B cell (primary cell): Measurements from ENCODE around the gene SLIT3. TPM values are rescaled to one million over a fixed set of nuclear protein-coding genes. Genes with fewer than 3 reads are reported as not detected.

Experiments
- ATAC-seq: fragments of 200-7000 bp; cut with Tn5 transposase; one replicate; pipeline ENCODE4 v1.10.0; 2021; ENCODE audit warnings: low read depth, mild to moderate bottlenecking, moderate number of reproducible peaks, moderate library complexity
- CTCF ChIA-PET: fragments of 350-600 bp; sonication (Branson Sonifier 250); formaldehyde crosslinking; loops from one replicate; lab custom pipeline; 2021; ENCODE audit warnings: antibody characterized with exemption, inconsistent platforms; lab: Charles Lee
- POLR2A ChIA-PET: fragments of 350-600 bp; sonication (Branson Sonifier 250); formaldehyde crosslinking; loops from one replicate; lab custom pipeline; 2021; ENCODE audit warnings: antibody characterized with exemption; lab: Charles Lee
- DNase-seq: peaks from one replicate; pipeline ENCODE4 v3.0.0; 2013
- H2AFZ ChIP-seq: 2 replicates; pipeline ENCODE4 v1.6.1; 2012; ENCODE audit warnings: mild to moderate bottlenecking, low read depth, low read length; ENCODE audit not compliant: insufficient read depth, poor library complexity, severe bottlenecking
- H3K27ac ChIP-seq, 2 donors: 1 replicate in 1 of 2; 2 replicates in 1 of 2; pipeline ENCODE4 v1.5.1; 2012 to 2013; ENCODE audit warnings: low read length in 2 of 2, mild to moderate bottlenecking in 2 of 2, moderate library complexity in 1 of 2
- H3K27me3 ChIP-seq, 4 experiments: fragments of 200-600 bp in 1 of 4; sonication (generic) in 1 of 4; replicated peaks in 1 of 4; 1 replicate in 2 of 4; 2 replicates in 2 of 4; pipeline versions ENCODE4 v1.6.1 to v1.7.0; 2013 to 2016; ENCODE audit warnings: low read length in 3 of 4, mild to moderate bottlenecking in 2 of 4, mixed read lengths in 1 of 4, moderate library complexity in 1 of 4; ENCODE audit not compliant: insufficient read depth in 4 of 4, control insufficient read depth in 3 of 4; ENCODE audit errors: control extremely low read depth in 1 of 4
- H3K36me3 ChIP-seq, 2 experiments: replicated peaks in 1 of 2; 1 replicate in 1 of 2; 2 replicates in 1 of 2; pipeline versions ENCODE4 v1.6.1 to v1.7.1; 2013; ENCODE audit warnings: low read length in 1 of 2; ENCODE audit not compliant: insufficient read depth in 2 of 2, control insufficient read depth in 1 of 2; ENCODE audit errors: control extremely low read depth in 1 of 2, extremely low read depth in 1 of 2
- H3K4me1 ChIP-seq, 2 donors: fragments of 200-600 bp in 1 of 2; sonication (generic) in 1 of 2; 1 replicate in 1 of 2; 2 replicates in 1 of 2; pipeline versions ENCODE4 v1.5.1 to v1.6.1; 2013 to 2017; ENCODE audit warnings: low read length in 2 of 2; ENCODE audit not compliant: control insufficient read depth in 2 of 2, insufficient read depth in 2 of 2
- H3K4me2 ChIP-seq: replicated peaks from 2 replicates; pipeline ENCODE3; 2012; ENCODE audit warnings: mild to moderate bottlenecking, low read depth, low read length; ENCODE audit not compliant: poor library complexity, severe bottlenecking
- H3K4me3 ChIP-seq, 5 experiments: fragments of 200-600 bp in 1 of 5; sonication (generic) in 1 of 5; 1 replicate in 3 of 5; 2 replicates in 2 of 5; pipeline versions ENCODE4 v1.5.1 to v1.7.0; 2011 to 2016; ENCODE audit warnings: low read length in 4 of 5, mild to moderate bottlenecking in 4 of 5, low read depth in 2 of 5, control low read depth in 1 of 5, moderate library complexity in 1 of 5; ENCODE audit not compliant: insufficient read depth in 1 of 5; ENCODE audit errors: control extremely low read depth in 1 of 5, extremely low read depth in 1 of 5
- H3K79me2 ChIP-seq: fragments of 200-600 bp; sonication (generic); one replicate; pipeline ENCODE4 v1.6.0; 2016; ENCODE audit warnings: low read length; ENCODE audit not compliant: control insufficient read depth, insufficient read depth
- H3K9ac ChIP-seq: fragments of 200-600 bp; sonication (generic); 2 replicates; pipeline ENCODE4 v1.6.1; 2017; ENCODE audit warnings: mild to moderate bottlenecking, low read length, moderate library complexity
- H3K9me3 ChIP-seq, 3 donors: one replicate each; pipeline versions ENCODE4 v1.6.1 to v1.7.1; 2013; ENCODE audit warnings: low read length in 2 of 3; ENCODE audit not compliant: control insufficient read depth in 2 of 3, insufficient read depth in 1 of 3; ENCODE audit errors: control extremely low read depth in 1 of 3
- H4K20me1 ChIP-seq: 2 replicates; pipeline ENCODE4 v1.6.0; 2012; ENCODE audit warnings: mild to moderate bottlenecking, low read length; ENCODE audit not compliant: insufficient read depth, control insufficient read depth, poor library complexity, severe bottlenecking
- H3K27ac Mint-ChIP-seq: one replicate; pipeline ENCODE4 v1.8.0; 2021; ENCODE audit warnings: mixed read lengths
- H3K27me3 Mint-ChIP-seq: one replicate; pipeline ENCODE4 v1.8.0; 2021; ENCODE audit warnings: mixed read lengths
- H3K4me1 Mint-ChIP-seq: one replicate; pipeline ENCODE4 v1.8.0; 2021; ENCODE audit warnings: mixed read lengths
- H3K4me3 Mint-ChIP-seq: one replicate; pipeline ENCODE4 v1.8.0; 2021; ENCODE audit warnings: mixed read lengths
- H3K9me3 Mint-ChIP-seq: one replicate; pipeline ENCODE4 v1.8.0; 2022; ENCODE audit warnings: mixed read lengths; ENCODE audit not compliant: insufficient read depth
- EZH2 ChIP-seq: IDR thresholded peaks from 2 replicates; pipeline ENCODE4 v1.6.1; 2012; ENCODE audit warnings: borderline replicate concordance, low read depth, mild to moderate bottlenecking, moderate library complexity, low read length; ENCODE audit not compliant: insufficient read depth, poor library complexity, severe bottlenecking
- WGBS: methylation state at CpG from one replicate; pipeline ENCODE4 v1.1.5; 2013; ENCODE audit warnings: missing lambda C conversion rate; ENCODE audit not compliant: insufficient coverage; 5-methylcytosine and 5-hydroxymethylcytosine counted together
- intact Hi-C: fragments of 100-400 bp; cut with micrococcal nuclease; formaldehyde crosslinking; loops from one replicate; pipeline ENCODE4 v1.10.0; 2022
- polyA plus RNA-seq: library from polyadenylated mRNA; depleted of rRNA; stranded (reverse); fragments of >200 nt; gene quantifications from 2 replicates; pipeline ENCODE4 v1.2.3, GENCODE V29; 2012
- total RNA-seq, 2 donors: library from RNA; stranded (reverse); fragments of 120-200 nt in 1 of 2; gene quantifications; 1 replicate in 1 of 2; 2 replicates in 1 of 2; pipeline versions ENCODE4 v1.2.3 to v1.2.4, GENCODE V29; 2013 to 2022
- TF ChIP-seq, protein P1 (sequence below): fragments of 200-600 bp; IDR thresholded peaks from one replicate; pipeline ENCODE4 v1.8.0; 2022; ENCODE audit warnings: antibody characterized with exemption, mild to moderate bottlenecking

Gene SLIT3
- total and polyA plus RNA-seq, 2 donors (not counting 1 experiment from before 2014, with no cell fraction given) = not detected

DNA sequence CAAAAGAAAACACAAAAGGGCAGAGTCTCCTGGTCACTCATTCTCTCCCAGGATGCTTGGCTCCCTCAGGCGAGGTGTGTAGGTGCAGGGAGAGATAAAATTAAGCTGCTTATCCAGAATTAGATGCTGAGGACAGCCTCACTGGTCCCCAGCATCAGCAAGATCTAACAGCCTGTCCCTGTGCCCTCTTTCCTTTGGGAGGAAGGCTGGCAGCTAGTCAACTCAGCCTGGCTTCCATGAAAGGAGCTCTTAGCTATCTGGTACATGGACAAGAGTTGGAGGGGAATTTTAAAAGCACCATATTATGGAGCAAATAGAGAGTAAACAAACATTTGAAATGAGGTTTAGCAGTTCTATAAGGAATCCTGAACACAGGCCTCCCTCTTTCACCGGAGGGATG lies 523.3 kb downstream of the SLIT3 start:
- ATAC-seq (no peak), DNase-seq (no peak)
- TF ChIP-seq EZH2 = no peak
- TF ChIP-seq, protein P1, sequence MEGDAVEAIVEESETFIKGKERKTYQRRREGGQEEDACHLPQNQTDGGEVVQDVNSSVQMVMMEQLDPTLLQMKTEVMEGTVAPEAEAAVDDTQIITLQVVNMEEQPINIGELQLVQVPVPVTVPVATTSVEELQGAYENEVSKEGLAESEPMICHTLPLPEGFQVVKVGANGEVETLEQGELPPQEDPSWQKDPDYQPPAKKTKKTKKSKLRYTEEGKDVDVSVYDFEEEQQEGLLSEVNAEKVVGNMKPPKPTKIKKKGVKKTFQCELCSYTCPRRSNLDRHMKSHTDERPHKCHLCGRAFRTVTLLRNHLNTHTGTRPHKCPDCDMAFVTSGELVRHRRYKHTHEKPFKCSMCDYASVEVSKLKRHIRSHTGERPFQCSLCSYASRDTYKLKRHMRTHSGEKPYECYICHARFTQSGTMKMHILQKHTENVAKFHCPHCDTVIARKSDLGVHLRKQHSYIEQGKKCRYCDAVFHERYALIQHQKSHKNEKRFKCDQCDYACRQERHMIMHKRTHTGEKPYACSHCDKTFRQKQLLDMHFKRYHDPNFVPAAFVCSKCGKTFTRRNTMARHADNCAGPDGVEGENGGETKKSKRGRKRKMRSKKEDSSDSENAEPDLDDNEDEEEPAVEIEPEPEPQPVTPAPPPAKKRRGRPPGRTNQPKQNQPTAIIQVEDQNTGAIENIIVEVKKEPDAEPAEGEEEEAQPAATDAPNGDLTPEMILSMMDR = no peak
- intact Hi-C loops = no loop called here
- peaks cover 0 to 3% (median 0%) of the 10 kb centered on the region in 4 experiments for H3K27me3 ChIP-seq
- H3K27me3 Mint-ChIP-seq = peaks cover 3% of the 10 kb centered on the region
- no peak overlapping the region for H3K4me2 ChIP-seq
- H4K20me1 ChIP-seq = no peaks in the 10 kb centered on the region
- H2AFZ ChIP-seq = no peak overlapping the region
- H3K9me3 Mint-ChIP-seq = no peaks in the 10 kb centered on the region
- H3K4me1 ChIP-seq = no peaks in the 10 kb centered on the region
- no peaks in the 10 kb centered on the region for H3K36me3 ChIP-seq
- no peak overlapping the region for H3K27ac Mint-ChIP-seq
- CTCF ChIA-PET = no interaction called here
- POLR2A ChIA-PET = no interaction called here
- no peaks in the 10 kb centered on the region for H3K4me1 Mint-ChIP-seq
- no peaks in the 10 kb centered on the region for H3K79me2 ChIP-seq
- peaks cover 0 to 6% (median 0%) of the 10 kb centered on the region in 3 donors for H3K9me3 ChIP-seq
- no peak overlapping the region for H3K27ac ChIP-seq
- H3K9ac ChIP-seq = no peak overlapping the region
- H3K4me3 Mint-ChIP-seq = no peak overlapping the region
- no peak overlapping the region for H3K4me3 ChIP-seq
- WGBS = no CpG with 5 or more reads among the region's 2 CpGs

DNA sequence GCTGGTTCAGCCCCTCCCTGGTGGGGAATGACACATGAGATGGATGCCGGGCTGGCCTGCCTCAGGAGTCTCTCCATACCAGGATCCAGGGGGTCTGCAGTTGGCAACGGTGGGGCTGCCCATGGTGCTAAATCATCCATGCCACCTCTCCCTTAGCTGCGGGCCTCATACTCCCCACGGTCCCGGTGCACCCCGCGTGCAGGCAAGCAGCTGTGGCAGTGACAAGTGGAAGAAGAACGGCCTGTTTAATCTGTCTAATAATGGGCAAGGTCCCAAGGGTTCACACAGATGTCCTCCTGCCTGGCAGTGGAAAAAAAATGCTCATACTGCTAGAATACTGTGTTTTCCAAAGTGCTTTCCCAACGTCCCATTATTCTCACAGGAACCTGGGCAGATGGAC lies 524.9 kb downstream of the SLIT3 start:
- DNase-seq (no peak), ATAC-seq (no peak)
- Mint-ChIP-seq H3K27me3 (peaks cover 3% of the 10 kb centered on the region), H3K27ac (no peak overlapping the region), H3K4me3 (no peak overlapping the region), H3K4me1 (no peaks in the 10 kb centered on the region), H3K9me3 (no peaks in the 10 kb centered on the region)
- TF ChIP-seq EZH2 = no peak
- TF ChIP-seq, protein P1 = no peak
- Histone ChIP-seq H3K4me2 (no peak overlapping the region), H3K4me3 (no peak overlapping the region), H3K79me2 (no peaks in the 10 kb centered on the region), H3K4me1 (no peaks in the 10 kb centered on the region), H4K20me1 (no peaks in the 10 kb centered on the region), H2AFZ (no peak overlapping the region), H3K27ac (no peak overlapping the region), H3K9ac (no peak overlapping the region), H3K27me3 (peaks cover 0 to 3% (median 0%) of the 10 kb centered on the region in 4 experiments), H3K9me3 (peaks cover 0 to 8% (median 0%) of the 10 kb centered on the region in 3 donors), H3K36me3 (no peaks in the 10 kb centered on the region)
- POLR2A ChIA-PET = no interaction called here
- intact Hi-C loops = no loop called here
- CTCF ChIA-PET = no interaction called here
- 93% methylated on average over 8 of the region's 9 CpGs for whole genome bisulfite sequencing
